Common myeloid progenitor, CD34-positive (primary cell): ENCODE data around the gene BUB3.

Experiments used
- CTCF ChIA-PET: fragments of 350-600 bp; sonication (Branson Sonifier 250); formaldehyde crosslinking; loops from one replicate; lab custom pipeline; 2021; ENCODE audit warnings: antibody characterized with exemption; lab: Charles Lee
- POLR2A ChIA-PET: fragments of 350-600 bp; sonication (Branson Sonifier 250); formaldehyde crosslinking; loops from one replicate; lab custom pipeline; 2021; ENCODE audit warnings: antibody characterized with exemption; lab: Charles Lee
- DNase-seq, 3 donors: peaks; one replicate each; pipeline versions ENCODE4 v3.0.0 to v3.0.0-alpha.2; 2013
- H3K27ac ChIP-seq, 2 experiments: 1 replicate in 1 of 2; 2 replicates in 1 of 2; pipeline ENCODE4 v1.7.0; 2013; ENCODE audit warnings: inconsistent platforms in 2 of 2, low read length in 2 of 2, mild to moderate bottlenecking in 2 of 2, low read depth in 1 of 2, moderate library complexity in 1 of 2; ENCODE audit not compliant: severe bottlenecking in 2 of 2, insufficient read depth in 1 of 2, poor library complexity in 1 of 2
- H3K27me3 ChIP-seq, 5 experiments: replicated peaks in 2 of 5; 1 replicate in 3 of 5; 2 replicates in 2 of 5; pipeline versions ENCODE4 v1.6.1 to v1.7.0; 2013; ENCODE audit warnings: low read length in 4 of 5, mild to moderate bottlenecking in 2 of 5, moderate library complexity in 2 of 5, inconsistent platforms in 1 of 5; ENCODE audit not compliant: insufficient read depth in 5 of 5, control insufficient read depth in 4 of 5
- H3K36me3 ChIP-seq, 4 experiments: 1 replicate in 2 of 4; 2 replicates in 2 of 4; pipeline versions ENCODE4 v1.6.1 to v1.7.0; 2013; ENCODE audit warnings: low read length in 3 of 4, control low read depth in 1 of 4, mild to moderate bottlenecking in 1 of 4; ENCODE audit not compliant: control insufficient read depth in 4 of 4, insufficient read depth in 4 of 4
- H3K4me1 ChIP-seq, 4 experiments: 1 replicate in 3 of 4; 2 replicates in 1 of 4; pipeline versions ENCODE4 v1.6.1 to v1.7.1; 2013; ENCODE audit warnings: low read length in 3 of 4, mild to moderate bottlenecking in 3 of 4, control low read depth in 1 of 4, inconsistent platforms in 1 of 4, moderate library complexity in 1 of 4; ENCODE audit not compliant: control insufficient read depth in 4 of 4, insufficient read depth in 4 of 4; ENCODE audit errors: control extremely low read depth in 1 of 4
- H3K4me3 ChIP-seq, 7 experiments: 1 replicate in 4 of 7; 2 replicates in 3 of 7; pipeline versions ENCODE4 v1.5.1 to v1.7.0; 2013; ENCODE audit warnings: mild to moderate bottlenecking in 7 of 7, low read length in 6 of 7, moderate library complexity in 6 of 7, inconsistent platforms in 2 of 7, low read depth in 2 of 7, control low read depth in 1 of 7; ENCODE audit not compliant: insufficient read depth in 4 of 7, control insufficient read depth in 1 of 7; ENCODE audit errors: extremely low read depth in 1 of 7
- H3K9me3 ChIP-seq, 5 experiments: 1 replicate in 4 of 5; 2 replicates in 1 of 5; pipeline versions ENCODE4 v1.6.1 to v1.7.1; 2013; ENCODE audit warnings: low read length in 4 of 5, mild to moderate bottlenecking in 2 of 5, inconsistent platforms in 1 of 5, low read depth in 1 of 5, moderate library complexity in 1 of 5; ENCODE audit not compliant: control insufficient read depth in 4 of 5, insufficient read depth in 2 of 5; ENCODE audit errors: control extremely low read depth in 1 of 5
- WGBS: methylation state at CpG from one replicate; pipeline ENCODE4 v1.1.5; 2013; ENCODE audit not compliant: insufficient coverage; 5-methylcytosine and 5-hydroxymethylcytosine counted together

The BUB3 gene

DNA sequence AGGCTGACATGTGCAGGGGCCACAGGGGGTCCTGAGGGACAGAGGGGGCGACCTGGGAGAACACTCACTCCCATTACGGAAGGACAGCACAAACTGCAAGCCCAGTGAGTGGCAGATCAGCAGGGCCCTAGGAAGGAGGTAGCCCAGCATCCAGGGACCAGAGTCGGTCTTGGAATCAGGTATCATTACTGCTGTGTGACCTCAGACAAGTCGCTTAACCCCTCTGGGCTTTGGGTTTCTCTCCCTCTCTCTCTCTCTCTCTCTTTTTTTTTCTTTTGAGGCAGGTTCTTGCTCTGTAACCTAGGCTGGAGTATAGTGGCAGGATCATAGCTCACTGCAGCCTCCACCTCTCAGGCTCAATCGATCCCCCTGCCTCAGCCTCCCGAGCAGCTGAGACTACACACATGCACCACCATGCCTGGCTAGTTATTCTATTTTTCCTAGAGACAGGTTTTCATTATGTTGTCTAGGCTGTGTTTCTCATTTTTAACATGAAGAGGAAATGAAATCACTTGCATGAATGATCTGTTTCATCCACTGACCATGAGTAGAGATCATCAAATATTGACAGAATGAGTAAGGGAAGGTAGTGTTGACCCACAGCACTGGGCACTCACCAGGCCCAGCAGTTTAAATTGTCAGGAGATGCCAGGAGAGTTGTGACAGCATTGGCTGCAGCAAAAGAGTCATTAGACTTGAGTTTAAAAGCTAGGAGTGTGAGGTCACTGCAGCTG, 49.4 kb downstream of the BUB3 start:
- Histone ChIP-seq H3K27ac (no peak overlapping the region), H3K27me3 (no peaks in the 10 kb centered on the region), H3K4me1 (no peaks in the 10 kb centered on the region), H3K4me3 (no peak overlapping the region), H3K9me3 (peaks cover 0 to 10% (median 0%) of the 10 kb centered on the region in 5 experiments), H3K36me3 (no peaks in the 10 kb centered on the region)
- ChIA-PET POLR2A (no interaction called here), CTCF (no interaction called here)
- DNase-seq: no peak
- WGBS: 95% methylated on average over 3 of the region's 6 CpGs

GRCh38 chr10:123204127-123204461, 49.9 kb downstream of the BUB3 start:
- Histone ChIP-seq H3K4me1 (no peaks in the 10 kb centered on the region), H3K4me3 (no peak overlapping the region), H3K27ac (no peak overlapping the region), H3K9me3 (peaks cover 0 to 12% (median 0%) of the 10 kb centered on the region in 5 experiments), H3K27me3 (no peaks in the 10 kb centered on the region), H3K36me3 (no peaks in the 10 kb centered on the region)
- POLR2A ChIA-PET: no interaction called here
- no peak for DNase-seq
- CTCF ChIA-PET: no interaction called here
- WGBS: 100% methylated on average over 1 of the region's 1 CpG

GRCh38 chr10:123205041-123205440, 50.8 kb downstream of the BUB3 start:
- ChIA-PET CTCF (no interaction called here), POLR2A (no interaction called here)
- H3K9me3 ChIP-seq: peaks cover 0 to 9% (median 0%) of the 10 kb centered on the region in 5 experiments
- H3K4me3 ChIP-seq: no peak overlapping the region
- H3K36me3 ChIP-seq: peaks cover 0 to 2% (median 0%) of the 10 kb centered on the region in 4 experiments
- 100% methylated on average over 3 of the region's 3 CpGs for WGBS
- no peaks in the 10 kb centered on the region for H3K27me3 ChIP-seq
- DNase-seq: no peak
- no peak overlapping the region for H3K27ac ChIP-seq
- no peaks in the 10 kb centered on the region for H3K4me1 ChIP-seq

GRCh38 chr10:123212063-123212462, 57.9 kb downstream of the BUB3 start:
- Histone ChIP-seq H3K27ac (no peak overlapping the region), H3K27me3 (no peaks in the 10 kb centered on the region), H3K4me3 (no peak overlapping the region), H3K9me3 (peaks cover 0 to 19% (median 4%) of the 10 kb centered on the region in 5 experiments), H3K4me1 (no peaks in the 10 kb centered on the region), H3K36me3 (peaks cover 0 to 2% (median 0%) of the 10 kb centered on the region in 4 experiments)
- DNase-seq: no peak
- CTCF ChIA-PET: no interaction called here
- POLR2A ChIA-PET: no interaction called here
- WGBS: 100% methylated on average over 1 of the region's 1 CpG

GRCh38 chr10:123212640-123213039, 58.4 kb downstream of the BUB3 start:
- POLR2A ChIA-PET: no interaction called here
- Histone ChIP-seq H3K4me1 (no peaks in the 10 kb centered on the region), H3K27me3 (no peaks in the 10 kb centered on the region), H3K4me3 (no peak overlapping the region), H3K27ac (no peak overlapping the region), H3K9me3 (peaks cover 0 to 21% (median 4%) of the 10 kb centered on the region in 5 experiments), H3K36me3 (peaks cover 0 to 2% (median 0%) of the 10 kb centered on the region in 4 experiments)
- CTCF ChIA-PET: no interaction called here
- DNase-seq: no peak
- 93% methylated on average over 6 of the region's 6 CpGs for WGBS

DNA sequence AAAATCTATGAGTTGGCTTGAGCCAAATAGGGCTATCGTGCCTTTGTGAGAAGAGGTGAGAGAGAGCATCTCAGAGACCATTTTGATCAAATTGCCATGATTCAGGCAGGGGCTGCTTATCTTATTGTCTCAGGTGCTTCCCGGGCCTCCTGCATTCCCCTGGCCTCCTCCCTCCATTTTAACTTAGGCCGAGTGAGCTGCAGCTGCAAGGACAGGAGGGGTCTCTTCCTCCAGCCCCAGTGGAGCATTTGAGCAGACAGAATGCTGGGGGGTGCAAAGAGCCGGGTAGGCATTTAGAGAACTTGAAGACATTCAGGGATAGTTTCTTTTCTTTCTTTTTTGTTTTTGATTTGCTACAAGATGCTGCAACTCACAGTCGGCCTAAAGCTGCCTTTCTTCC, 59.0 kb downstream of the BUB3 start:
- WGBS: 79% methylated on average over 4 of the region's 5 CpGs
- Histone ChIP-seq H3K36me3 (peaks cover 0 to 2% (median 0%) of the 10 kb centered on the region in 4 experiments), H3K27ac (no peak overlapping the region), H3K4me3 (no peak overlapping the region), H3K27me3 (no peaks in the 10 kb centered on the region), H3K4me1 (no peaks in the 10 kb centered on the region), H3K9me3 (peaks cover 0 to 18% (median 4%) of the 10 kb centered on the region in 5 experiments)
- CTCF ChIA-PET: no interaction called here
- POLR2A ChIA-PET: no interaction called here
- no peak for DNase-seq
